Activated CD4-positive, alpha-beta T cell treated with anti-CD3 and anti-CD28 coated beads, Interleukin-10, Interleukin-2, amounts not matched to agents 100 ng/mL and 50 ng/mL, durations not matched to agents 16 hours and 8 hours (primary cell): ENCODE results near the gene NFKBIL1.
A peak's percentile ranks its signal among the peaks of the same experiment; 100 is the strongest.
"Not testable (repeated sequence)": the region's sequence is repeated elsewhere in the genome, so short reads cannot be mapped to it uniquely, and the experiment has no call there.

Source experiments
- DNase-seq: peaks from one replicate; pipeline ENCODE4 v3.0.0-alpha.2; 2020

NFKBIL1 gene

GRCh38 chr6:31582230-31582643 lies 34.8 kb downstream of the NFKBIL1 start, which contains the start of gene LTB:
Gene LTB, minus strand, starts transcription at chr6:31582424. Its CDS starts 7 bp downstream, at chr6:31582417.
- DNase-seq: peak; percentile 72

GRCh38 chr6:31585491-31585890 lies 38.1 kb downstream of the NFKBIL1 start:
- DNase-seq: peak; percentile 85

- no peak for DNase-seq
Observed at GRCh38 chr6:31586008-31586407, 38.6 kb downstream of the NFKBIL1 start, which contains the start of gene LST1. Gene LST1, plus strand, starts transcription at chr6:31586277. Its CDS starts 1,023 bp downstream, at chr6:31587300.

GRCh38 chr6:31586599-31587281 lies 39.3 kb downstream of the NFKBIL1 start:
- peak; percentile 49 for DNase-seq

GRCh38 chr6:31587791-31588777 lies 40.7 kb downstream of the NFKBIL1 start:
- peak; percentile 44 for DNase-seq

GRCh38 chr6:31588871-31589650 lies 41.7 kb downstream of the NFKBIL1 start:
- no peak for DNase-seq

GRCh38 chr6:31590691-31591090 lies 43.3 kb downstream of the NFKBIL1 start:
- not testable (repeated sequence) for DNase-seq

- DNase-seq: no peak
Observed at GRCh38 chr6:31592396-31592771, 45.0 kb downstream of the NFKBIL1 start.

- DNase-seq: peak; percentile 78
Observed at GRCh38 chr6:31597006-31597405, 49.6 kb downstream of the NFKBIL1 start.

- DNase-seq: peak; percentile 45
Observed at GRCh38 chr6:31607317-31607716, 59.9 kb downstream of the NFKBIL1 start.
